ENCODE measurements around the gene SPDEF. TPM values are rescaled to one million over a fixed set of nuclear protein-coding genes. Genes with fewer than 3 reads are reported as not detected.

Gene SPDEF
- polyA plus RNA-seq, 1 experiment = 0.04 TPM

DNA sequence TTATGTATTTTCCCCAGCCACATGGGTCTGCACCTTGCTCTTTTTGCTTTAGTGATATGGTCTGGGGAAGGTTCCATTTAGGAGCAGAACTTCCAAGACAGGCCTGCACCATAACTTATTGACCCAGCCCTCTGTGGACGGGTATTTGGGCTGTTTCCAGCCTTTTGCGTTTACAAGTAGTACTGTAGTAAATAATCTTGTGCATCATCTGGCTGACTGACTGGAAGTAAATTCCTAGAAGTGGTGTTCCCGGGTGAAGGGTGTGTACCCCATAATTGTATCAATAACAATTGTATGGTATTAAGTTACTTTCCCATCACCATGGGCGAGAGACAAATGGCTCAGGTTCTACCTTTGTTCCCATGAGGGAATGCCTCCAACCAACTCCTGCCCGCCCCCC, 31.6 kb downstream of the SPDEF start:
- ChIA-PET CTCF (no interaction called here), POLR2A (no interaction called here)

DNA sequence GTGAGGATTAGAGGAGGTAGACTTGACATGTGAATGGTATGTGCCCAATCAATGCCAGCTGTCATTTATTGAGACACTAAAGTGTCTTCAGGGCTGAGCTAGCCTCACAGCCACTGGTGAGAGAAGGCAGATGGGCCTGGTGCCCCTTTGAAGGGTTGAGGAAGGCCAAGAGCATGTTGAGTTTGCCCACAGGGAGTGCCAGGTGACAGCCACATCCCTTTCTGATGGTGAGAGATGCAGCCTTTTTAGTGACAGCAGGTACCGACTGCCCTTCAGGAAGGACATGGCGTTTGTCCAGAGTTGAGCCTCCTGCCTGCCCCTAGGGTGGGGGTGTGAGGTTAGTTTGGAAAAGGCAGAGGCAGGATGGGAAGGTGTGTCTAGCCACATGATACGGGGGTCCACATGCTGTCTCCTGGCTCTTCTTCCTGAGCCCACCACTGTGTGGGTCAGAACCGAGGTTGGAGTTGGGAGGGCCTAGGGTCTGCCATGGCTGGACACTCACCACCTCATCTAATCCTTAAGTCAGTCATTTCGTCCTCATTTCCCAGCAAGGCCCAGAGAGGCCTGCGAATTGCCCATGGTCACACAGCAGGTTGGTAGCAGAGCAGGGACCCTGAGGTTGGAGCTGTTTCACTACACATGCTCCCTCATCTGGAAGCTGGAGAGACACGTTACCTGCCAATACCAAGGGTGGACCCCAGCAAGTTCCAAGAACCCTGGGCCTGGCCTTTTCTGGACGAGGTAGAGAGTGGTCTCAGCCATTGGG, 32.5 kb downstream of the SPDEF start:
- no peak overlapping the region for H3K27ac ChIP-seq (ENCODE audit: low read depth, low read length)
- TF ChIP-seq, protein P1, sequence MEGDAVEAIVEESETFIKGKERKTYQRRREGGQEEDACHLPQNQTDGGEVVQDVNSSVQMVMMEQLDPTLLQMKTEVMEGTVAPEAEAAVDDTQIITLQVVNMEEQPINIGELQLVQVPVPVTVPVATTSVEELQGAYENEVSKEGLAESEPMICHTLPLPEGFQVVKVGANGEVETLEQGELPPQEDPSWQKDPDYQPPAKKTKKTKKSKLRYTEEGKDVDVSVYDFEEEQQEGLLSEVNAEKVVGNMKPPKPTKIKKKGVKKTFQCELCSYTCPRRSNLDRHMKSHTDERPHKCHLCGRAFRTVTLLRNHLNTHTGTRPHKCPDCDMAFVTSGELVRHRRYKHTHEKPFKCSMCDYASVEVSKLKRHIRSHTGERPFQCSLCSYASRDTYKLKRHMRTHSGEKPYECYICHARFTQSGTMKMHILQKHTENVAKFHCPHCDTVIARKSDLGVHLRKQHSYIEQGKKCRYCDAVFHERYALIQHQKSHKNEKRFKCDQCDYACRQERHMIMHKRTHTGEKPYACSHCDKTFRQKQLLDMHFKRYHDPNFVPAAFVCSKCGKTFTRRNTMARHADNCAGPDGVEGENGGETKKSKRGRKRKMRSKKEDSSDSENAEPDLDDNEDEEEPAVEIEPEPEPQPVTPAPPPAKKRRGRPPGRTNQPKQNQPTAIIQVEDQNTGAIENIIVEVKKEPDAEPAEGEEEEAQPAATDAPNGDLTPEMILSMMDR (IDR thresholded peaks at IDR 0.05; ENCODE audit: low read depth, low read length) = no peak
- no peaks in the 10 kb centered on the region; the same call in 1 of the 2 replicates for H3K9me3 ChIP-seq (ENCODE audit: control insufficient read depth, insufficient read depth, low read length)
- H3K4me3 ChIP-seq (ENCODE audit: low read depth, low read length) = no peak overlapping the region
- POLR2A ChIA-PET = no interaction called here
- CTCF ChIA-PET = interaction anchor here (0.6 kb wide), 2 partner anchors 18 to 359 kb away, joined by 3 read pairs; no protein-coding TSS in a partner anchor
- no peak for DNase-seq (ENCODE audit: low read depth, low spot score)
- peaks cover 5% of the 10 kb centered on the region for H3K27me3 ChIP-seq (ENCODE audit: control insufficient read depth, insufficient read depth, low read length)

More for the DNA sequence above, 31.6 kb downstream of the SPDEF start:
- no peak for DNase-seq (ENCODE audit: low read depth, low spot score)
- H3K9me3 ChIP-seq (ENCODE audit: control insufficient read depth, insufficient read depth, low read length) = no peaks in the 10 kb centered on the region; the same call in 1 of the 2 replicates
- no peak overlapping the region for H3K27ac ChIP-seq (ENCODE audit: low read depth, low read length)
- H3K27me3 ChIP-seq (ENCODE audit: control insufficient read depth, insufficient read depth, low read length) = peaks cover 2% of the 10 kb centered on the region
- no peak overlapping the region for H3K4me3 ChIP-seq (ENCODE audit: low read depth, low read length)
- TF ChIP-seq, protein P1 (IDR thresholded peaks at IDR 0.05; ENCODE audit: low read depth, low read length) = no peak

DNA sequence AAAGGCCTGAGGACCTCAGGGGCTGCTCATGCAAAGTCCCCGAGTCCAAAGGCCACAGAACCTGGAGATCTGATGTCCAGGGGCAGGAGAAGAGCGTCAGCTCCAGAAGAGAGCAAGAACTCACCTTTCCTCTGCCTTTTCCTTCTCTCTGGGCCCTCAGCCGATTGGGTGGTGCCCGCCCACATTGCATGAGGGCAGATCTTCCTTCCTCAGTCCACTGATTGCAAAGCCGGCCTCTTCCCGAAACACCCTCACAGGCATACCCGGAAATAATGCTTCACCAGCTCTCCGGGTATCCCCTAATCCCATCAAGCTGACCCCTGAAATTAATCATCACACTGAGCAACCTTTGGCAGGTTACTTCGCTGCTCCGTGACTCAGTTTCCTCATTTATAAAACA, 33.4 kb downstream of the SPDEF start:
- Histone ChIP-seq H3K27ac (ENCODE audit: low read depth, low read length) (no peak overlapping the region), H3K4me3 (ENCODE audit: low read depth, low read length) (no peak overlapping the region), H3K27me3 (ENCODE audit: control insufficient read depth, insufficient read depth, low read length) (peaks cover 5% of the 10 kb centered on the region), H3K9me3 (ENCODE audit: control insufficient read depth, insufficient read depth, low read length) (no peaks in the 10 kb centered on the region; the same call in 1 of the 2 replicates)
- CTCF ChIA-PET = interaction anchor here (0.6 kb wide), 1 partner anchor 18 kb away, joined by 3 read pairs; no protein-coding TSS in a partner anchor
- DNase-seq (ENCODE audit: low read depth, low spot score) = no peak
- TF ChIP-seq, protein P1 (IDR thresholded peaks at IDR 0.05; ENCODE audit: low read depth, low read length) = no peak
- POLR2A ChIA-PET = no interaction called here

DNA sequence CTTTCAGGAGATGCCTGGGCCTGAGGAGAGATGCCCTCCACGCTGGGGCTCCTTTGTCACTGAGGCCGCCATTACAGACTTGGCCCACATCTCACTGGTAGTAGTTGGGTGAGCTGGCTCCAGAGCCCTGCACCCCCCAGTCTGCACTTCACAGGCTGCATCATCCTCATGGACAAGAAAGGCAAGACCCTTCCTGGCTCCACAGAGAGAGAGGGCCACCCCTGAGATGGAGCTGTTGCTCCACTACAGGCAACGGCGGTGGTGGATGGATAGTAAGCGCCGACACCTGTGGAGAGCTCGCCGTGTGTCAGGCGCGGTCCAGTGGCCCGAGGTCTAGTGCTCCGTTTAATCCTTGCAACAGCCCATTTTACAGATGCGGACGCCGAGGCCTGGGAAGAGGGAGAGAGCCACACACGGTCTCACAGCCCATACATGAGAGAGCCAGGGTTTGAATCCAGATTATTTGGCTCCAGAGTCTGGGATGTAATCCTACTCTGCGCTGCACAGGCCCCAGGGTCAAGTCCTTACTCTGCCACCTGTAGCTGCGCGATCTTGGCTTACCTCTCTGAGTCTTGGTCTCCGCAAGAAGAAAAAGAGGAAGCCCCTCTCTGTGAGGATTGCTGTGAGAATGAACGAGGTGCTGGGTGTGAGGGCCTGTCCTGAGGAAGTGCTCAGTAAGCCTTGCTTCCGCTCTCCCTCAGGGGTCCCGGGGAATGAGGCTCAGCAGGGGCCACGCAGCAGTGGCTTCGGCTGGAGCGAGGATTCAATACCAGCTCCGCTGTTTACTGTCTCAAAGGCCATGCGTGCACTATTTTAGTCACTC, 34.5 kb downstream of the SPDEF start:
- no peaks in the 10 kb centered on the region; the same call in 1 of the 2 replicates for H3K9me3 ChIP-seq (ENCODE audit: control insufficient read depth, insufficient read depth, low read length)
- DNase-seq (ENCODE audit: low read depth, low spot score) = no peak
- H3K4me3 ChIP-seq (ENCODE audit: low read depth, low read length) = no peak overlapping the region
- peaks cover 10% of the 10 kb centered on the region for H3K27me3 ChIP-seq (ENCODE audit: control insufficient read depth, insufficient read depth, low read length)
- POLR2A ChIA-PET = no interaction called here
- H3K27ac ChIP-seq (ENCODE audit: low read depth, low read length) = no peak overlapping the region
- TF ChIP-seq, protein P1 (IDR thresholded peaks at IDR 0.05; ENCODE audit: low read depth, low read length) = no peak
- CTCF ChIA-PET = no interaction called here

Measured in AG04450 (cell line).